ENCODE measurements around the gene ID1.
"Not testable (repeated sequence)": the region's sequence is repeated elsewhere in the genome, so short reads cannot be mapped to it uniquely, and the experiment has no call there.

Gene ID1

DNA sequence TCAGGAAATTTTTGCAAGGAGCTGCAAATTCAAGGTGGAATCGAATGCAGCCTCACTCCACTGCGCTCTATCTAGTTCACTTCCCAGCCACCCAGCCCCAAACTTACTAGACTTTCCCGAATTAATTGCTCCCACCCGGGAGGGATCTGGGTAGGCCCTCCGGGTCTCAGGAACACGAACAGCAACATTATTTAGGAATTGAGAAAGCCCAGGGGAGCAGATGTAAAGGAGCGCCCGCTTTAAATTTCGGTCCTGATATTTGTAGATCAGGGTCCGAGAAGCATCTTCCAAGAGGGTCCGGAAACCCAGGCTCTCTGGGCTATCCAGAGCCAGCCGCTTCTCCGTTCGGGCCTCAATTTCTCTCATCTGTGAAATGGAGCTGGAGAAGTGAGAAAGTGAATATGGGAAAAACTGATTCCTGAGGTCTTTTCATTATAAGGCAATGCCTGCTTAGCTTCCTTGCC, 490 bp upstream of the ID1 start:
- no peak for DNase-seq (ENCODE audit: insufficient read length, low spot score)
- TF ChIP-seq, protein P1, sequence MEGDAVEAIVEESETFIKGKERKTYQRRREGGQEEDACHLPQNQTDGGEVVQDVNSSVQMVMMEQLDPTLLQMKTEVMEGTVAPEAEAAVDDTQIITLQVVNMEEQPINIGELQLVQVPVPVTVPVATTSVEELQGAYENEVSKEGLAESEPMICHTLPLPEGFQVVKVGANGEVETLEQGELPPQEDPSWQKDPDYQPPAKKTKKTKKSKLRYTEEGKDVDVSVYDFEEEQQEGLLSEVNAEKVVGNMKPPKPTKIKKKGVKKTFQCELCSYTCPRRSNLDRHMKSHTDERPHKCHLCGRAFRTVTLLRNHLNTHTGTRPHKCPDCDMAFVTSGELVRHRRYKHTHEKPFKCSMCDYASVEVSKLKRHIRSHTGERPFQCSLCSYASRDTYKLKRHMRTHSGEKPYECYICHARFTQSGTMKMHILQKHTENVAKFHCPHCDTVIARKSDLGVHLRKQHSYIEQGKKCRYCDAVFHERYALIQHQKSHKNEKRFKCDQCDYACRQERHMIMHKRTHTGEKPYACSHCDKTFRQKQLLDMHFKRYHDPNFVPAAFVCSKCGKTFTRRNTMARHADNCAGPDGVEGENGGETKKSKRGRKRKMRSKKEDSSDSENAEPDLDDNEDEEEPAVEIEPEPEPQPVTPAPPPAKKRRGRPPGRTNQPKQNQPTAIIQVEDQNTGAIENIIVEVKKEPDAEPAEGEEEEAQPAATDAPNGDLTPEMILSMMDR (IDR thresholded peaks at IDR 0.05; ENCODE audit: insufficient read depth, missing control alignments) = no peak
- no peak for FAIRE-seq

DNA sequence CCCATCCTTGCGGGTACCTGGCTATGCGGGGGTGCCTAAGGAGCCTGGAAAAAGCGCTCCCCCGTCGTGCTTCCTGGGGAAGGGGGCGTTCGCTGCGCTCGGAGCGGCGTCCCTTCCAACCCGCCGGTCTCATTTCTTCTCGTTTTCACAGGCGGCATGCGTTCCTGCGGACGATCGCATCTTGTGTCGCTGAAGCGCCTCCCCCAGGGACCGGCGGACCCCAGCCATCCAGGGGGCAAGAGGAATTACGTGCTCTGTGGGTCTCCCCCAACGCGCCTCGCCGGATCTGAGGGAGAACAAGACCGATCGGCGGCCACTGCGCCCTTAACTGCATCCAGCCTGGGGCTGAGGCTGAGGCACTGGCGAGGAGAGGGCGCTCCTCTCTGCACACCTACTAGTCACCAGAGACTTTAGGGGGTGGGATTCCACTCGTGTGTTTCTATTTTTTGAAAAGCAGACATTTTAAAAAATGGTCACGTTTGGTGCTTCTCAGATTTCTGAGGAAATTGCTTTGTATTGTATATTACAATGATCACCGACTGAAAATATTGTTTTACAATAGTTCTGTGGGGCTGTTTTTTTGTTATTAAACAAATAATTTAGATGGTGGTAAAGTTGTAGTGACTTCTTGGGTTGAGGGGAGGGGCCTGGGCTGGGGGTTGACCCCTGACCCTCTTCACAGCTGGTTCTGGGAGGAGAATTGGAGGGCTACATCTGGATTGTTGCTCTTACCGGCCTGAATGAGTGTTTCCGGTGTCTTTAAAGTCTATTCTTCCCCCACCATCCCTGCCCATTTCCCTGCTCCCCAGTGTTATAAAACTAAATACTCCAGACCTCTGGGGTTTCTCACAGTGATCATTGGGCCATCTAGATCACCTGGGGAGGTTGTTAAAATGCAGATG, 1.1 kb downstream of the ID1 start:
- FAIRE-seq (no peak), DNase-seq (ENCODE audit: insufficient read length, low spot score) (no peak)
- TF ChIP-seq, protein P1 (IDR thresholded peaks at IDR 0.05; ENCODE audit: insufficient read depth, missing control alignments) = no peak

DNA sequence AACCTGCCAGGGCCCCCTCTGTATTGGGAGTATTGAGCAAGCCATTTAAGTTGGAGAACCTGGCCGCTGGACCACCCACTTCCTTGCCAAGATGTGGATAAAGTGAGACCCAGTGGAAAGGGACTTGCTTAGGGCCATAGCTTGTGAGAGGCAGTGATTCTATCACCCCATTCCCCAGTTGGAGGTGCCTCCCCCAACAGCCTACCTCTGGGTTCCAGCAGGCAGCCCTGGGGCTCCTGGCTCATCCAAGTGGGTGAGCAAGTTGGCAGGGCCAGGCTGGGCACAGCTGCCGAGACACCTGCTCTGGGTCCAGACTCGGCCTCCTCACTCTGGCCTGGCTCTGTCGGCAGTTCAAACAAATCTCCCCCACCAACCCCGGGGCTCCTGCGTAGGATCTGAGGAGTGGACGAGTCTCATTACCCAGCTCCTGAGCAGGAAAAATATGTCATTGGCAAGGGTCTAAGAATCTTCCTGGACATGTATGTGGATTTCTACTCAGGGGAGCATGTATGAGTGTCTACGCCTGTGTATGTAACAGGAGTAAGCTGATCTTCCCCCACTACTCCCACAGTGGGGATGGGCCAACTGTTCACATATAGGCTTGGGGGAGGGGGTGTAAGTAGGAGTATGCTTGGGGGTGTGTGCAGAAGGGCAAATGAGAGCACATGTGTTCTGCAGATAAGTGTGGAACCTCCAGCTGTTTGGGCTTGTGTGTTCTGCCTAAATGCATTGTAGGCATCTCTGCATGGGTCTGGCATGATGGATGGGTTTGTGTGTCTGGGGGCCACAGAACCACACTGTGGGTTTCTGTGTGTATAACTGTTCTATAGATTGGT, 1.9 kb downstream of the ID1 start:
- TF ChIP-seq, protein P1 (IDR thresholded peaks at IDR 0.05; ENCODE audit: insufficient read depth, missing control alignments) = no peak
- FAIRE-seq (no peak), DNase-seq (ENCODE audit: insufficient read length, low spot score) (no peak)

DNA sequence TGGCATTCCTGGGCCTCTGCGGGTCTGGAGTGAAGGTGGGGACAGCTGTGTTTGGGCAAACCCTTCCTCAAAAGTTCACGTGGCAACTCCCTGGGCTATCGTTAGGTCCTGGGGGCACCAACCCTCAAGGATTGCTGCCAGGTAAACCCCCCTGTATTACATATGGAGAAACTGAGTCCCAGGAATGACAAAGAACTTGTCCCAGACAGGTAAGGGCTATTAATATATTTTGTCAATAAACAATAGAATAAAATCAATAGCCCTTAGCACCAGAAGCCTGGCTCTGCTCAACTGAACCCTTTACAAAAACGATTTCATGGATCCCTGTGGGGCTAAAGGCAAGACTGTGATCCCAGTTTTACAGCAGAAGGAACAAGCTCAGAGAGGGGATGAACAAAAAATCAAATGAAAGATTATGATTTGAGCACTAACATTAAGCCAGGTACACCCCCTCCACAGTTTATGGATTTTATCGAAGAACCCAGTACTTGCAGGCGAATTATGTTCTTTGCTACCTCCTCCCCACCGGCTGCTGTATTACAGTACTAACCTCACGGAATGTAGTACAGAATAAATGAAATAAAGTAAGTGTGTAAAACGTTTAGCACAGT, 2.7 kb downstream of the ID1 start:
- TF ChIP-seq, protein P1 (IDR thresholded peaks at IDR 0.05; ENCODE audit: insufficient read depth, missing control alignments) = no peak
- DNase-seq (ENCODE audit: insufficient read length, low spot score) (no peak), FAIRE-seq (no peak)

DNA sequence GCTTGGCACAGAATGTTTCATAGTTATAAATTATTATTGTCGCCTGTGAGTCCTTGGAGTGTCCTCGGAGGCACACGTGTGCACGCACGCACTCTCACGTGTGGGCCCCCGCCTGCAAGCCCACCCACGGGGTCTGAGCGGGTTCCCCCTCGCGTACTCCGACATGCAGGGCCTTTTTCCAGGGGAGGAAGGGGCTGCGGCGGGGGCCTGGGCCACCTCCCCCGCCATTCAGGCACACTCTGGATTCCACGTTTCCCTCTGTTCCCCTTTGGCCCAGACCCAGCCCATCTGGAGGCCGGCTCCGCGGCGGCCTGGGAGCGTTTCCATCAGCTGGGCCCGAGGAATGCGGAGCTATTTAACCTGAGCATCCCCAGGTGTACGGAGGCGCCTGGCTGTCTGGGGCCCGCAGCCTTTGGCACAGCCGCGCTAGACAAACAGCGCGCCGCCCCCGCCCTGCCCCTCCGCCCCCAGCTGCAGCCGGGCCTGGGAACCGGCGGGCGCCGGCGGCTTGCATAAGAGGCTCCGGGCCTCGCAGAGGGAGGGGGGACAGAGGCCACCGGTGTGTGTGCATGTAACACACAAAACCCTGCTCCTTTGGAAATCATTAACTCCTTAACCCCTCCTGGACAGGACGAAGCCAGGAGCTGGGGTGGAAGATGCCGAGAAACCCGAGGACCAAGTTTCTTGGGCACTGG, 3.3 kb downstream of the ID1 start:
- TF ChIP-seq, protein P1 (IDR thresholded peaks at IDR 0.05; ENCODE audit: insufficient read depth, missing control alignments) = no peak

DNA sequence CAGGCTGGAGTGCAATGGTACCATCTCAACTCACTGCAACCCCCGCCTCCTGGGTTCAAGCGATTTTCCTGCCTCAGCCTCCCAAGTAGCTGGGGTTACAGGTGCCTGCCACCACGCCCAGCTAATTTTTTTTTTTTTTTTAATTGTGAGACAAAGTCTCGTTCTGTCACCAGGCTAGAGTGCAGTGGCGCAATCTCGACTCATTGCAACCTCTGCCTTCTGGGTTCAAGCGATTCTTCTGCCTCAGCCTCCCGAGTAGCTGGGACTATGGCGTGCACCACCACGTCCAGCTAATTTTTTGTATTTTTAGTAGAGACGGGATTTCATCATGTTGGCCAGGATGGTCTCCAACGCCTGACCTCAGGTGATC, 7.2 kb downstream of the ID1 start:
- not testable (repeated sequence) for DNase-seq (ENCODE audit: insufficient read length, low spot score); FAIRE-seq

More for the DNA sequence above, 3.3 kb downstream of the ID1 start:
- peak; percentile 64 for DNase-seq (ENCODE audit: insufficient read length, low spot score)
- no peak for FAIRE-seq

DNA sequence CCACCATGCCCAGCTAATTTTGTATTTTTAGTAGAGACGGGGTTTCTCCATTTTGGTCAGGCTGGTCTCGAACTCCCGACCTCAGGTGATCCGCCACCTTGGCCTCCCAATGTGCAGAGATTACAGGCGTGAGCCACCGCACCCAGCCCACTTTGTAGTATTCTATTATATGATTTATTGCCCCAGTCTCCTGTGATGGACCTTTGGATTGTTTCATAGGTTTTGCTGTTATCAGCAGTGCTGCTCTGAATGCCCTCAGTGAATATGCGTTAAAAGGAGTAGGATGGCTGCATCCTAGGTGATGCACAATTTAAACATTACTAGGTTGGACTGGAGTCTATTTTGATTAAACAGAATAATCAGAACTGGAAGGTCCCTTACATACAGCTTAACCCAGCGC, 10.3 kb downstream of the ID1 start:
- TF ChIP-seq, protein P1 (IDR thresholded peaks at IDR 0.05; ENCODE audit: insufficient read depth, missing control alignments) = no peak
- no peak for DNase-seq (ENCODE audit: insufficient read length, low spot score)
- no peak for FAIRE-seq

Data from D721Med (cell line).